K562 (cell line): ENCODE results near the gene FGF11. TPM values are rescaled to one million over a fixed set of nuclear protein-coding genes. Genes with fewer than 3 reads are reported as not detected.

Experiments
- ATAC-seq: fragments of 200-7000 bp; cut with Tn5 transposase; 3 replicates; pipeline ENCODE4 v1.9.1; 2020; ENCODE audit warnings: moderate library complexity
- BruUV-seq: library from RNA; stranded (reverse); fragments of 400-500 nt; replicated peaks from 2 replicates; lab custom pipeline; 2021; lab: Mats Ljungman, UMichigan
- CTCF ChIA-PET: fragments of 300-600 bp; formaldehyde crosslinking; extraction: SDS; loops from one replicate; lab custom pipeline; 2021; ENCODE audit warnings: low intra/inter-chr PET ratio; lab: Yijun Ruan, JAX
- POLR2A ChIA-PET: fragments of 300-600, 350-650 bp; sonication (Branson Sonifier 250); formaldehyde crosslinking; extraction: SDS; loops from one replicate; lab custom pipeline; 2021; ENCODE audit warnings: antibody characterized with exemption, inconsistent platforms; lab: Yijun Ruan, JAX
- DNase-seq, 4 experiments: peaks; one replicate each; pipeline versions ENCODE4 v3.0.0 to v3.0.0-alpha.2; 2011 to 2018; ENCODE audit warnings: low spot score in 3 of 4, mixed read lengths in 3 of 4; ENCODE audit errors: extremely low read depth in 1 of 4
- FAIRE-seq: peaks from 2 replicates; lab custom pipeline; 2011; peaks lifted over from hg19 to GRCh38; lab: Jason Lieb, UNC
- H2AFZ ChIP-seq: 2 replicates; pipeline ENCODE4 v1.6.0; 2011; ENCODE audit warnings: low read depth, low read length, control low read depth, inconsistent platforms
- H3K27ac ChIP-seq: fragments of 200-600 bp; 3 replicates; pipeline ENCODE4 v1.8.0; 2011; ENCODE audit warnings: low read depth, mild to moderate bottlenecking, control low read depth, inconsistent platforms, low read length, moderate library complexity, mixed read lengths; ENCODE audit errors: extremely low read depth
- H3K27me3 ChIP-seq, 2 experiments: fragments of 300-600 bp in 1 of 2; 2 replicates in 1 of 2; 3 replicates in 1 of 2; pipeline versions ENCODE4 v1.6.0 to v1.8.0; 2011; ENCODE audit warnings: inconsistent platforms in 2 of 2, low read length in 2 of 2, mild to moderate bottlenecking in 1 of 2, mixed read lengths in 1 of 2, moderate library complexity in 1 of 2; ENCODE audit not compliant: control insufficient read depth in 2 of 2, insufficient read depth in 2 of 2
- H3K36me3 ChIP-seq: fragments of 300-600 bp; 3 replicates; pipeline ENCODE4 v1.8.0; 2011; ENCODE audit warnings: mild to moderate bottlenecking, low read length, inconsistent platforms; ENCODE audit not compliant: control insufficient read depth, insufficient read depth
- H3K4me1 ChIP-seq, 2 experiments: fragments of 200-600 bp in 1 of 2; replicated peaks in 1 of 2; 2 replicates in 1 of 2; 3 replicates in 1 of 2; pipeline versions ENCODE4 v1.5.1 to v1.8.0; 2011; ENCODE audit warnings: inconsistent platforms in 2 of 2, low read length in 2 of 2, mild to moderate bottlenecking in 1 of 2, mixed read lengths in 1 of 2, moderate library complexity in 1 of 2; ENCODE audit not compliant: control insufficient read depth in 2 of 2, insufficient read depth in 2 of 2
- H3K4me2 ChIP-seq: 2 replicates; pipeline ENCODE4 v1.6.1; 2011; ENCODE audit warnings: low read length, control low read depth, inconsistent platforms, mixed read lengths; ENCODE audit not compliant: insufficient read depth
- H3K4me3 ChIP-seq: fragments of 200-600 bp; sonication (generic), shearing (Covaris generic); 2 replicates; pipeline ENCODE4 v1.5.1; 2016; ENCODE audit warnings: control low read depth, inconsistent platforms
- H3K79me2 ChIP-seq: fragments of 200-600 bp; 3 replicates; pipeline ENCODE4 v1.8.0; 2011; ENCODE audit warnings: low read length, inconsistent platforms; ENCODE audit not compliant: control insufficient read depth, insufficient read depth
- H3K9ac ChIP-seq, 2 experiments: 2 replicates each; pipeline versions ENCODE4 v1.6.0 to v1.6.1; 2011; ENCODE audit warnings: low read depth in 2 of 2, low read length in 2 of 2, control low read depth in 1 of 2, inconsistent platforms in 1 of 2, mild to moderate bottlenecking in 1 of 2, mixed read lengths in 1 of 2; ENCODE audit not compliant: insufficient read depth in 1 of 2
- H3K9me1 ChIP-seq: one replicate; pipeline ENCODE4 v1.6.0; 2011; ENCODE audit warnings: inconsistent platforms, mild to moderate bottlenecking, low read length, moderate library complexity; ENCODE audit not compliant: control insufficient read depth, insufficient read depth
- H3K9me3 ChIP-seq: replicated peaks from 2 replicates; pipeline ENCODE4 v1.5.1; 2011; ENCODE audit warnings: low read depth, low read length, inconsistent platforms; ENCODE audit not compliant: control insufficient read depth, insufficient read depth
- H4K20me1 ChIP-seq: replicated peaks from 2 replicates; pipeline ENCODE4 v1.6.1; 2011; ENCODE audit warnings: low read length, inconsistent platforms, mixed read lengths; ENCODE audit not compliant: control insufficient read depth, insufficient read depth
- ATF4 ChIP-seq: fragments of 450-650 bp; formaldehyde crosslinking; IDR thresholded peaks from 2 replicates; pipeline ENCODE4 v1.4.0; 2022; ENCODE audit warnings: mild to moderate bottlenecking, moderate library complexity
- CREB5 ChIP-seq: fragments of 250-450 bp; sonication (Bioruptor Pico); IDR thresholded peaks from 2 replicates; pipeline ENCODE4 v1.5.0; 2020; ENCODE audit warnings: mild to moderate bottlenecking
- MCM3 ChIP-seq: fragments of 450-650 bp; IDR thresholded peaks from 2 replicates; pipeline ENCODE4 v1.6.1; 2016
- MITF ChIP-seq: IDR thresholded peaks from 2 replicates; pipeline ENCODE4 v1.6.1; 2014; ENCODE audit warnings: antibody characterized with exemption
- MYC ChIP-seq, 2 experiments: fragments of 250-450 bp in 1 of 2; sonication (Bioruptor Pico) in 1 of 2; IDR thresholded peaks; 2 replicates each; pipeline versions ENCODE4 v1.5.1 to v1.6.1; 2012 to 2021; ENCODE audit warnings: low read depth in 2 of 2, borderline replicate concordance in 1 of 2, improper control_type of control experiment in 1 of 2, low read length in 1 of 2, mild to moderate bottlenecking in 1 of 2, moderate library complexity in 1 of 2
- NCOA6 ChIP-seq: fragments of 450-650 bp; IDR thresholded peaks from 2 replicates; pipeline ENCODE4 v1.6.1; 2017; ENCODE audit warnings: mild to moderate bottlenecking
- RBBP5 ChIP-seq: fragments of 200-600 bp; sonication (generic); IDR thresholded peaks from 2 replicates; pipeline ENCODE4 v1.6.1; 2012; ENCODE audit warnings: borderline replicate concordance, mild to moderate bottlenecking, low read length, control low read depth, inconsistent platforms; ENCODE audit not compliant: insufficient read depth, poor library complexity, severe bottlenecking
- SMC3 ChIP-seq: conservative IDR thresholded peaks from 2 replicates; pipeline ENCODE4 v1.6.1; 2011; ENCODE audit warnings: low read depth, low read length, improper control_type of control experiment; ENCODE audit not compliant: insufficient read depth
- ZBTB12 ChIP-seq: fragments of 250-450 bp; sonication (Bioruptor Pico); IDR thresholded peaks from 2 replicates; pipeline ENCODE4 v1.4.0; 2020
- ZNF436 ChIP-seq: fragments of 250-450, 450-650 bp; sonication (Bioruptor Pico); formaldehyde crosslinking; IDR thresholded peaks from 2 replicates; pipeline ENCODE4 v1.7.0; 2020; ENCODE audit warnings: mild to moderate bottlenecking
- ZNF445 ChIP-seq: fragments of 250-450 bp; sonication (Bioruptor Pico); IDR thresholded peaks from 2 replicates; pipeline ENCODE4 v1.4.0; 2020; ENCODE audit warnings: low read depth, mild to moderate bottlenecking, moderate library complexity
- WGBS: fragments of 100-300 bp; shearing (Covaris generic); methylation state at CpG from one replicate; pipeline ENCODE4 v1.1.6; 2016; ENCODE audit warnings: low coverage, mixed read lengths; ENCODE audit not compliant: insufficient coverage; ENCODE audit errors: missing lambda C conversion rate; 5-methylcytosine and 5-hydroxymethylcytosine counted together
- in situ Hi-C: fragments of 300-500 bp; cut with MboI; formaldehyde crosslinking; loops from 4 replicates; pipeline ENCODE4 v1.15.0; 2018; ENCODE audit warnings: inconsistent platforms, mixed read lengths
- intact Hi-C: fragments of 100-400 bp; cut with micrococcal nuclease; formaldehyde crosslinking; loops from 2 replicates; pipeline ENCODE4 v1.14.2; 2022
- polyA plus RNA-seq, 8 experiments: library from polyadenylated mRNA; depleted of rRNA in 4 of 8; stranded (reverse) in 5 of 8; unstranded in 3 of 8; fragments of >200 nt; fragmentation: Nextera tagmentation in 2 of 8; fragmentation: Illumina TruSeq in 1 of 8; extraction: Ambion mirVana in 2 of 8; extraction: Trizol in 1 of 8; gene quantifications; 2 replicates each; pipeline versions ENCODE4 v1.2.1 to v1.2.3, GENCODE V29; 2011 to 2014; ENCODE audit warnings: inconsistent platforms in 1 of 8, missing spikeins in 1 of 8
- total RNA-seq, 7 experiments: library from RNA; depleted of rRNA in 6 of 7; stranded (reverse); fragments of >200 nt in 6 of 7; fragmentation: Illumina TruSeq in 2 of 7; extraction: Trizol in 2 of 7; gene quantifications; 2 replicates each; pipeline versions ENCODE4 v1.2.1 to v1.2.3, GENCODE V29; 2011 to 2021; ENCODE audit warnings: low replicate concordance in 1 of 7

FGF11 gene
- total and polyA plus RNA-seq, 9 of the 15 experiments (the other 6 are each of a cell fraction or from before 2014, with no cell fraction given): 1.2 to 7.5 (median 3.0) TPM

- H3K4me2 ChIP-seq: no peak overlapping the region
- H3K9me1 ChIP-seq: no peaks in the 10 kb centered on the region
- no TSS peak for BruUV-seq
- peaks cover 4 to 24% of the 10 kb centered on the region in 2 experiments; a peak in 3 of 5 replicates for H3K4me1 ChIP-seq
- peaks cover under 1% of the 10 kb centered on the region; the same call in 1 of the 3 replicates for H3K79me2 ChIP-seq
- in situ Hi-C loops: no loop called here
- no peaks in the 10 kb centered on the region for H4K20me1 ChIP-seq
- no peaks in the 10 kb centered on the region for H3K27me3 ChIP-seq
- no peak for TF ChIP-seq RBBP5
- TF ChIP-seq ATF4 (CRISPR knock-in tag): no peak
- TF ChIP-seq MYC (IDR thresholded peaks at IDR 0.05; ENCODE audit: low read depth, low read length): no peak
- TF ChIP-seq MYC (CRISPR knock-in tag; IDR thresholded peaks at IDR 0.05; ENCODE audit: borderline replicate concordance, low read depth): no peak
- TF ChIP-seq CREB5 (CRISPR knock-in tag): no peak
- TF ChIP-seq MITF: no peak
- TF ChIP-seq NCOA6: no peak
- TF ChIP-seq SMC3: no peak
- no peak for TF ChIP-seq ZNF436 (CRISPR knock-in tag)
- TF ChIP-seq ZBTB12 (CRISPR knock-in tag): no peak
- no peak for TF ChIP-seq MCM3
- TF ChIP-seq ZNF445 (CRISPR knock-in tag): no peak
- FAIRE-seq (no peak), DNase-seq (no peak), ATAC-seq (no peak)
- H3K9ac ChIP-seq: no peak overlapping the region
- 100% methylated on average over 4 of the region's 58 CpGs for WGBS
- no peak overlapping the region for H3K4me3 ChIP-seq
- POLR2A ChIA-PET: no interaction called here
- CTCF ChIA-PET: no interaction called here
- no peak overlapping the region for H3K27ac ChIP-seq
- intact Hi-C loops: no loop called here
- no peaks in the 10 kb centered on the region for H3K9me3 ChIP-seq
- H3K36me3 ChIP-seq: 0 out of 3 replicates have a peak, but pooled peaks cover 3% of the 10 kb centered on the region
- H2AFZ ChIP-seq: no peak overlapping the region
These were observed 31.0 kb upstream of the FGF11 start for GRCh38 chr17:7408252-7408727.
